Non-pigmented ciliary epithelial cell (primary cell): ENCODE measurements around the gene XYLT1.

Experiments
- DNase-seq: peaks from one replicate; pipeline ENCODE4 v3.0.0-alpha.2; 2010; ENCODE audit warnings: low read depth

Gene XYLT1

DNA sequence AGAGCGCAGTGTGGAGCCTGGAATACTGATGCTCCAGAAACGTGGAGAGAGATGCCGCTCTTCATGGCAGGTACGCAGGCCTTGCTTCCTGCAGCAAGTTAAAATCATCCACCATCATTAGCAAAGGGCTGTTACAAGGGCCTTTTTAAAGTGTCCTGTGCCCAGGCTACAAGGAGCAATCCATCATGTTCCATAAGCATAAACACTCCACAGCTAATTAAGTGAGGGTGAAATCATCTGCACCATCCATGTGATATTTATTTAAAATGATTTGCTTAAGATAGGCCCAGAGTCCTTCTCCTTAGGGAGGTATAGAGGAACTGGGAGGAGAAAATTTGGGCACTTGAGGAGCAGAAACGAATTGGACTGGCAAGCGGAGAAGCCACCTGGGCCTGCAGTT, 372.1 kb downstream of the XYLT1 start:
- no peak for DNase-seq

DNA sequence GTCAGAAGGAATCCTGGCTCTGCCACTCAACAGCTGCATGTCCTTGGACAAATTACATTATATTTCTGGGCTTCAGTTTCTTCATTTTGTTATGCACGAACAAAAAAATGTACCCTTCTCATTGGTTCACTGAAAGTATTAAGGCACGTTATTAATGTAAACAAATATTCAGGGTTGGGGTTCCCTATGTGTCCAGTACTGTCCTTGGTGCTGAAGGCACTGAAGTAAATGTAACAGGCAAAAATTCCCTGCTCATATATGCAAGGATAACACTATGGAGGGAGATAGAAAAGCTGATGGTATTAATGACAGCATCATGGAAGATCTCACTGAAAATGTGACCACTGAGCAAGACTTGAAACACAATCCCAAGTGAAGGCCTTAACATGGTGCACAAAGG, 386.6 kb downstream of the XYLT1 start:
- no peak for DNase-seq

DNA sequence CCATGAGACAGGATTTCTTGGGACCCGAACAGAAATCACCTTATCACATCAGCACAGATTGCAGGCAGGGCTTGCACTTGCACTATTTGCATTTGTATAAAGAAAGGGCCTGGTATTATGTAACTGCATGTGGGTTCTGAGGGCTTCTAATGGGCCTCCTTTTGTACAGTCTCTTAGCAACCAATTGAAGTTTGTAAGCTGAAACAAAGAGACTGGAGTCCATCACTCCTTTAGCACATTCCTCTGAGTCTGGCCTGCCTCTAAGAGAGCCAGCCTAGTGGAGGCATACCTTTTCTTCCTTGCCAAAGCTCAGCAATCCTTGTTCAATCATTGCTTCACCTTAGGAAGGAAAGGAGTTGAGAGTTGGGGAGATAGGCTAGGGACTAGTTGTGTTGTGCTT, 387.1 kb downstream of the XYLT1 start:
- DNase-seq: no peak

DNA sequence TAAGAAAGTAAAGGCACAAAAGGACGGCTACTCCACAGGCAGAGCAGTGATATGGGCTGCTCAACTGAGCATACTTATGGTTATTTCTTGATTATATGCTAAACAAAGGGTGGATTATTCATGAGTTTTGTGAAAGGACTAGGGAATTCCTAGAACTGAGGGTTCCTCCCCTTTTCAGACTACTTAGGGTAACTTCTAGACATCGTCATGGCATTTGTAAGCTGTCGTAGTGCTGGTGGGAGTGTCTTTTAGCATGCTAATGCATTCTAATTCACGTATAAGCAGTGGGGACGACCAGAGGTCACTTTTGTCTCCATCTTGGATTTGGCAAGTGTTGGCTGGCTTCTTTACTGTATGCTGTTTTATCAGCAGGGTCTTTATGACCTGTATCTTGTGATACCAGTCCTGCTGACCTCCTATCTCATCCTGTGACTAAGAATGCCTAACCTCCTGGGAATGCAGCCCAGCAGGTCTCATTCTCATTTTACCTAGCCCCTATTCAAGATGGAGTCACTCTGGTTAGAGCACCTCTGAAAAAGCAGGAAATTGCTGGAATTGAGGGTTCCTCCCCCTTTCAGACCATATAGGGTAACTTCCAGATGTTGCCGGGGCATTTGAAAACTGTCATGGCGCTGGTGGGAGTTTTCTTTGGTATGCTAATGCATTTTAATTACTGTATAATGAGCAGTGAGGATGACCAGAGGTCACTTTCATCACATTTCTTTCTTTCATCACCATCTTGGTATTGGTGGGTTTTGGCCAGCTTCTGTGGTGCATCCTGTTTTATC, 388.5 kb downstream of the XYLT1 start:
- no peak for DNase-seq

DNA sequence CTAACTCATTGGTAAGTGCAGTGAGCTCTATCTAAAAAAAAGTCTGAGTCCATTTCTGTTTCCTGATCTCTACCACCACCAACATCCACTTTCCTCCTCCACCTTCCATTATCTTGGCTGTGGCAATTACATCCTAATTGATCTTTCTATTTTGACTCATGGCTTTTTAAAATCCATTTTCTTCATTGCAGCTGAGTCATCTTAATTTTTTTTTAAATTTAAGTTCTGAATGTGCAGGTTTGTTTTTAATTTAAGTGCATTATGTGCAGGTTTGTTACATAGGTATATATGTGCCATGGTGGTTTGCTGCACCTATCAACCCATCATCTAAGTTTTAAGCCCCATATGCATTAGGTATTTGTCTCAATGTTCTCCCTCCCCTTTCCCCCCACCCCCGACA, 390.7 kb downstream of the XYLT1 start:
- no peak for DNase-seq

DNA sequence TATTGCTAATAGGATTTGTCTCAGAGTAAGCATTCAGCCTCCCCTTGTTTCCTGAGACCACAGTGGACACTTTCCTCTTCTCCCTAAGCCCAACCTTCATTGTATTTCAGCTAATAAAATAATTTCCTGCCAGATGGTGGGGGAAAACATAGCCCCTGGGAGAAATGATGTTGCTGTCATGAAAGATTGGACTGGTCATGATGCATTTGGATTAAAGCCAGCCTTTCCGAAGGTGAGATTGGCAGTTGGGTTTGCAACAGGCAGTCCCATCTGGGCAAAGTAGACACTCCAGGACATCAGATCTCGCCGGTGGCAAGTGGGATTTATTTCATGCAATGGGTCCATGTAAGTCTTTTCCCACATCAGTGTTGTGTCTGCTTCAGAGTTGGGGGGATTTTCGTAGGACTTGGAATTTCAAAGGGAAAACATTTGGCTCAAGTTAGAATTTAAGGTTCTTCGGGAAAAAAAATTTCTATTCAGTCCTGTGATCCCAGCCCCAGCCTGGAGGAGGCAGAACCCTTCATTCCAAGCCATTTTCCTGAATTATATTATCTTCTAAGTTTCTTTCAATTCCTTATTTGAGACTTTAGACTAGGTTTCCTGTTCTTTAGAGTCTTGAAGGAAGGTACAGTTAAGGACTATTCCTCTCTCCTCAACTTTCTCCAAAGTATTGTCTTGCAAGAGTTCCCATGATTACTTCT, 391.7 kb downstream of the XYLT1 start:
- DNase-seq: no peak

DNA sequence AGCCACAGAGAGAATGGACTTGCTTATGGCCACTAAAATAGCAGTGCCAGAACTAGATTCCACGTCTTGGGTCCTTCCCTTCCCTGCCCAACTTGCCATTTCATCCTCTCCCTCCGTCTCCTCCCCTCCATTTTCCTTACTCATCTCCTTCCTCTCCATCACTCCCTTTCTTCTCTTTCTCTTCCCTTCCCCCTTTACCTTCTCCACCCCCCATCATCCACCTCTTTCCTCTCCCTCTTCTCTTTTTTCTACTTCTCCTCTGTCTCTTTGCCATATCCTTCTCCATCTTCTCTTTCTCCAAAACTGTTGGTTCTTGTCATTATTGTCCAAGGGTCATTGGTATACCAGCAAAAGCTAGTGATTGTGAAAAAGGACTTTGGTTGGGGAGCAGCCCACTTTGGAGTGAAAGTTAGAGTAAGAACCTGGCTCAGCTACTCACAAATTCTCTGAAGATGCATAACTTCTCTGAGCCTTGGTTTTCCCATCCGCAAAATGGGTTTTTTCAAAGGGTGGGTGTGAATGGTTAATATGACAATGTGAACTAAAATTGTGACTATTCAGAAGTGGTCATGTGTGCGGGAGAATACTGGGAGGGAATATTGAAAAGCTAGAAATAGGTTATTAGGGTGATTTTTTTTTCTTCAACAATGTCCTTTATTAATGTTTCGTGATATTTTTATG, 393.8 kb downstream of the XYLT1 start:
- no peak for DNase-seq

DNA sequence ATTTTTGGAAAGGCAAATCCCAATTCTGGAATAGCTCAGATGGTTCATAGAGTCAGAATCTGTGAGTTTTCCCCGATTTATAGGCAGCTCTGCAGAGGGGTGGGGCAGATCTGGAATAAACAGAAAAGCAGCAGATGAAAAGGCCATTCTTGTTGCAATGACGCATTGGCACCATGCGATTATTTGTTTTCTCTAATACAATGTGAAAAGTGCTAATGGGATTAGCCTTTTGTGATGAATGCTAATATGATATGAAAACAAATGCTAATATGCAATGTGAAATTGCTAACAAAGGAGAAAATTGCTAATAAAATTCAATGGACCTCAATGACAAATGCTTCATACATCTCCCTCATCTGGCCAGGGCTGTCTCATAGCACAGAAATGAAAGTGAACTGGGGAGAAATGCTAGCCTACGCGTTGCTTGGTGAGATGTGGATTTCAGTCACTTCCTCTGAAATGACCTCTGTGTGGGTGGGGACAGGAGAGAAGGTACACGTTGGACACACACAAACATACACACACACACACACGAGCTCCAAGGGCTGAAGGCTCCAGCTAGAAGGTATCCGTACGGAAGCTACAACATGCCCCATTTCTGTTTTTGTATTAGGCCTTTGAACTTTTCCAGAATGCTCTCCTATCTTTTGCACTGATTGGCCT, 394.5 kb downstream of the XYLT1 start:
- DNase-seq: no peak

DNA sequence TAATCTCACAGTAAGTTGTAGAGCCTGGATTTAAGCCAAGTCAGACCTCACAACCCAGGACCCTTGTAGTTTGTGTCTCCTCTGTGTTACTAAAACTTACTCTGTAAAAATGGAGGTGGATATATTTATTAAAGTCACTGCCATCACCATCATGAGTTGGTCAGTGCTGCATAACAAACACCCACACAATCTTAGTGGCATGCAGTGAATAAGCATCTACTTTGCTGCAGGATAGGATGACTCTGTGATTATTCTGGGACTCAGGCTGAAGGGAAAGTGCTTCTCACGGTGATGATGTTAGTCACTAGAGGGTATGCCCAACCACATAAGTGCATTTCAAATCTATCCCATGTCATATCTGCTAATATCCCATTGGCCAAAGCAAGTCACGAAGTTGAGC, 398.7 kb downstream of the XYLT1 start:
- DNase-seq: no peak

DNA sequence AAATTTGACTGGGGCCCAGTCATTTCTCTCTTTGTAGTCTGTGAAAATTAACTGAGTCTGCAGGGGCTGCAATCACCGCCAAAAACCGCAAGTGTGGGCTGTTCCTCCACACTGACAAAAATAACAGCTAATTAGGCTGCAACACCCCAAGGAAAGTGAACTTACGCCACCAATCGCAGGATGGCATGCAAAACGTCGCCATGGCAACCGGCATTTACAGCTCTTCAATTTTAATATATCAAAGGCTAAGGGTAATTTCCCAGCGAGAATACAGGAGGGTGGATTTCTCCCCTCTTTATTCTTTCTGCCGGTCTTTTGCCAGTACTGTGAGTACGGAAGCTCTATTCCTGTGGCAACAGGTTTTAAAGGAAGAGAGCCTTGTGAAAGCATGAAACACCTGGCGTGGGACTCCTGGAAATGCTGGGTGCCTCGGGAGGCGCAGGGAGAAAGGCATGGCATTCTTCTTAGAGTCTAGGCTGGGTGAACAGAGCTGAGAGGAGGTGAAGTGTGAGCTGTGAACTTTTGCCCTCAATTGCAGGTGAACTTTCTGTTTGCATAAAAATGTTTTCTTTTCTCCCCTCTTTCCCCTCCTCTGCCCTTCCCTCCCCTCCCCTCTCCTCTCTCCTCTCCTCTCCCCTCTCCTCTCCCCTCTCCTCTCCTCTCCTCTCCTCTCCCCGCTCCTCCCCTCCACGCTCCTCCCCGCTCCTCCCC, 399.7 kb downstream of the XYLT1 start:
- DNase-seq: no peak

DNA sequence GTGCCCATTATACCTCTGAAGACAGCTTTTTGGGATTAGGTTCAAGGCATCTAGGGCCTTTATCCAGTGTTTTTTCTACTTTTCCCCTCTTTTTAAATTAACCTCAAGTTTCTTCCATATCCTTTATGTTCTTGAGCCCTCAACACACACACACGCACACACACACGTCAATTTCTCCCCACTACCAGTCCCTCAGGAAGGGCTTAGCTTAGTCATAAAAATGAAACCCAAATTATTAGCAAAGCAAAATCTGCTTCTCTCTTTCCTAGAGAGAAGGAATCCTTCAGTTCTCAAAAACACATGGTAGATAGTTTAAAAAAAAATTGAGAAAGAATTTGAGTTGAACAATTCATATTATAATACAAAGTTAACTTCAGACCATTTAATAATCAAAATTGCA, 401.1 kb downstream of the XYLT1 start:
- DNase-seq: no peak

DNA sequence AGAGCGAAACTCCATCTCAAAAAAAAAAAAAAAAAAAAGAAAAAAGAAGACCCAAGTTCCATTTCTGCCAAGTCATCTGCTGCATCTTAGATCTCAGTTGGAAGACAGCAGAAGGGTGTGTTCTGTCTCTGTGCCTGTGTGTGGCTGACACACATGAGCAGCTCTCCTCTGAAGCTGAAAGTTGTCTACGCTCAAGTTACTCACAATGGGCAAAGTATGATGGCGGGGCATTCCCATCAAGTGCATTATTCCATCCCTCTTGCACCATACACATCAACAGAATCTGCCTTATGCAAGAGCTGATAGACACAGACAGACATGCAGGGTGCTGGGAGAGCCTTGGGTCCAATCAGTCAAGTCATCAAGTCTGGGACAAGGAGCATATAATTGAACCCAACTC, 402.2 kb downstream of the XYLT1 start:
- no peak for DNase-seq

DNA sequence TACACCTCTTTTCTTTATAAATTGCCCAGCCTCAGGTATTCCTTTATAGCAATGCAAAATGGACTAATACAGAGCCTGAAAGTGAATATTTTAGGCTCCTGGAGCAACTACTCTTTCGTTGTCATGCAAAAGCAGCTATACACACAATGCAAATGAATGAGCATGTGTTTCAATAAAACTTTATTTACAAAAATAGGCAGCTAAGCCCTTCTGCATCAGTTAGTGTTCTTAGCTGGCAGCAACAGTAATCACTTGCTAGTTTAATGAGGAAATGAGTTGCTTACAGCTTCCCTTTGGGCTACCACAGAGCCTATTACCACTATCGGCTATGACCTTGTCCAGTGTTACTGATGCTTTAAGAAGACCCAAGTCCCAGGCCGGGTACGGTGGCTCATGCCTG, 402.9 kb downstream of the XYLT1 start:
- no peak for DNase-seq

DNA sequence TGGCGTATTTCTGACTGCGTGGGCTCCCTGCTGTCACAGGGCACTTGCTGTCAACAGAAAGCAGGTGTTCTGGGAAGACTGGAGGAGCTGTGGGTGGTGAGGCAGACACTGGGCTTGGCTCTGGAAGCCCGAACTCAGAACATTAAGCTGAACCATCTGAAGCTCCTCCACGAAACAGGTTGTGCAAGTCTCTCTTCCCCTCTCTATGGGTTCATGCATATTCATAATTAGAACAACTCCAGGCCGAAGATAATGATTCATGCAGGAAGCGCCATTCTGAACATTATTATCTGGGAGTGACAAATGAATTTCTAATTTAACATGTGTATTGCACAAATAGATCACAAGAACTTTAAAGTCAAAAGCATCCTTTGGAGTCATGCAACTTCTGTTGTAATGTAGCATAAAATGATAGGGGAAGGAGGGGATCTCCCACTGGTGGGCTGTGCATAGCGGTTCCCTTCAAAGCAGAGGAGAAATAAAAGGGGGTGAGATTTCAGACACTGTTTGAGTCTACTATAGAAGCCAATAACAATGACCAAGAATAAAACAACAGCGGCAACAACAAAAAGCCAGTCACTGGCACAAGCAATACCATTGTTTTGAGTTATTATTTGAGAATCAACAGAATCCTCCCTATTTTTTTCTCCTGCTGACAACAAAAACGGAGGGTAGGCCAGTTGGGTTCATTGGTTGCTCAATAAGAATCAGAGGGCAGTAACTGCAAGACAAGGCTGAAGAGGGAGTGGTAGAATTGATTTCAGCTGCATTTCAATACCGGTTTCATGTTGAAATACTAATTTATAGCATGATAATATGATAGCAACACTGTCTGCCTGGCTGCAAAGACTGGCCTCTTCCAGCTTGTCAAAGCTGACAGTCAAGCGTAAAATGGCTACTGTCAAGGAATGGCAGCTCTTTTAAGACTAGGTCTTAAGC, 407.3 kb downstream of the XYLT1 start:
- DNase-seq: no peak

DNA sequence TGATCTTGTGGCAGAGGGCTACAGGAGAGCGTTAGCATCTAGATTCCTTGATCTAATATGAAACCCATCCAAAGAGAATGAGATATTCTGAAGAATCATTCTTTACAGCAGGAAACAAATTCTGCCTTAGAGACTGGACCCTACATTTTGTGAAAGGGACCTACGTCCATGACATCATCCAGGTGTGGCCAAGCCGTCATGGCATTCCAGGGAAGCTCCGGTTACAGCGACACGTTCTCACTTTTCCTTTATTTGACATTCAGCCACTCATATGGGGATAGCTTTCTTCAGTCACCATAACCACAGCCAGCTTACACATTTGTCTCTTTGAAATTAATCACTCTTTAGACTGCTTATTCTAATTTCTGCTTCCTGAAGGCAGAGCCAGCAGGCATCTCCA, 408.1 kb downstream of the XYLT1 start:
- no peak for DNase-seq

DNA sequence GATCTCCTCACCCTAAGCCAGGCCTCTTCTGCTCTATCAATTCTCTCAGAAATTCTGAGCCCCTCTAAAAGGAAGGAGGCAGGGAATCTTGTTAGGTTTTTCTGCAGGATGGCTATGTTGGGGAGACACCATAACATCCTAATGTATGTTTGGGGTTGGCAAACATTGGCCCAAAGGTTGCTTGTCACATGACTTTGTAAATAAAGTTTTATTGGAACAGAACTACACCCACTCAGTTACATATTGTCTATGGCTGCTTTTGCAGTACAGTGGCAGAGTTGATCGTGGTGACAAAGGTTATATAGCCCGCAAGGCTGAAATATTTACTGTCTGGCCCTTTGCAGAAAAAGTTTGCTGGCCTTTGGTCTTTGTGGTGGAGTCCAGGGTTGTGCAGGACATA, 409.4 kb downstream of the XYLT1 start:
- no peak for DNase-seq

DNA sequence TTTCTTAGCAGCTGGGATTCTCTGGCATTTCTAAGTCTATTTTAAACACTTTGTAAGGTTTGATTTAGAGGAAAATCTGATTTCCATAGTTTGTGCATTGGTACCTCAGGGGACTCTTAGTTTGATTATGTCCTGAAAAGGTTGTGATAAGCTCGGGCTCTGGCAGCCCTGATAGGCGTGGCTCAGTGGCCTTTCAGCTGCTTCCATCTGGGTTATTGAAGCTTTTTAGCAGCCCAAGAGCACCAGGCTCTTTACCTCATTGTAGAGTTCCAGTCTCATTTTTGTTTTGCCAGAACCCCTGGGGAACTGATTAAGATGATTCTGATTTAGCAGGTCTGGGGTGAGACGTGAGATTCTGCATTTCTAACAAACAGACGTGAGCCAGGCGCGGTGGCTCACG, 412.3 kb downstream of the XYLT1 start:
- no peak for DNase-seq

DNA sequence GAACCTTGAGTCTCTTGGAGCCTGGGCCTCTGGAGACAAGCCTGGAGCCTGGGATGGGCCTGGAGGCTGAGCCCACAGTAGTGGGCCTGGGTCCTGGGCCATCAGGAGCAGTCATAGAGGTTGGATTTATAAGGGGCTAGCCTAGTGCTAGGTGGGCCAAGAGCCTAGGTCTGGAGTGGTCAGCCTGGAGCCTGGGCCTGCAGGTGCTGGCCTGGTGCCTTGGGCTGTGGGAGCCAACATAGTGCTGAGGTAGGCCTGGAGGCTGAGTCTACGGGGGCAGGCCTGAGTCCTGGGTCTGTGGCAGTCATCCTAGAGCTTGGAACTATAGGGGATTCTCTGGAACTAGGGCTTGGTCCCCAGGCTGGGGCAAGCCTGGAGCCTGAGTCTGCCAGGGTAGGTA, 414.1 kb downstream of the XYLT1 start:
- DNase-seq: no peak

DNA sequence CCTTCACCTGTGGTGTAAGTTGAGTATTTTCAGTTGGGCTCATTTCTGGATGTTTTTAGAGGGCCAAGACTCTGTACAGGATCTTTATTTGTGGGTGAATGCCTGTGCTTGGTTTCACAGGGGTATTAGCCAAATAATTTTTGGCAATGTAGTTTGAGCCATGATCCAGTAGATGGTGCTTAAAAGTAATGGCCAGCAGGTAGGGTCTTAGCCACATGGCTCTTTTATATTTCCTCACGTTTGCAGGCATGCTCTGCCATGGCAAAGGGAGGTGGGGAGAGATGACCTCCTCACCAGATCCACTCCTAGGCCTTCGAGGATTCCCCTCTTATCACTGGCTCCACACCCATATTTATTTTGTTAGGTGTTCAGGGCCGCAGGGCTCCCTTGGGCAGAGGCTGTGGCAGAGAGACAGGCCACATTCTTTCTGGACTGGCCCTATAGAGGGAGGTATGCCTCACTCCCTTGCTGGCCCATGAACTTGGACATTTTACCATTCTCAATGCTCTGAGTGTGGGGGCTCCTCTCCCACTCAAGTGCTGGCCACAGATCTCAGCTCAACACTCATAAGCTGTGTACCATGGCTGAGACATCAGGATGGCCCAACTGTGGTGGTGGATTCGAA, 417.1 kb downstream of the XYLT1 start:
- no peak for DNase-seq
